OCI-LY3 (cell line): ENCODE data around the gene SLC25A2.

Experiments used
- H2AFZ ChIP-seq: fragments of 200-600, 300-600 bp; shearing (Covaris generic); 2 replicates; pipeline ENCODE4 v1.6.0; 2014; ENCODE audit warnings: antibody characterized with exemption, low read depth, low read length
- H3K27ac ChIP-seq: fragments of 200-600, 300-600 bp; sonication (generic); 2 replicates; pipeline ENCODE4 v1.5.1; 2014; ENCODE audit warnings: mild to moderate bottlenecking, low read length, moderate library complexity, mixed read lengths
- H3K27me3 ChIP-seq: fragments of 200-600, 300-600 bp; sonication (generic); 2 replicates; pipeline ENCODE4 v1.6.1; 2014; ENCODE audit warnings: low read depth, low read length, mixed read lengths
- H3K36me3 ChIP-seq: fragments of 200-600, 300-600 bp; sonication (generic); replicated peaks from 2 replicates; pipeline ENCODE3; 2014; ENCODE audit warnings: low read depth, low read length, mixed read lengths
- H3K4me1 ChIP-seq: fragments of 300-600, 200-600 bp; sonication (generic); 2 replicates; pipeline ENCODE4 v1.6.1; 2014; ENCODE audit warnings: low read length, mixed read lengths
- H3K4me2 ChIP-seq: fragments of 200-600, 300-600 bp; sonication (generic); 2 replicates; pipeline ENCODE4 v1.6.1; 2014; ENCODE audit warnings: low read length, mixed read lengths
- H3K4me3 ChIP-seq: fragments of 300-600, 200-600 bp; sonication (generic); 2 replicates; pipeline ENCODE4 v1.5.1; 2014; ENCODE audit warnings: antibody characterized with exemption, mild to moderate bottlenecking, low read length, moderate library complexity
- H3K79me2 ChIP-seq: fragments of 300-600, 200-600 bp; shearing (Covaris generic); 2 replicates; pipeline ENCODE4 v1.6.1; 2014; ENCODE audit warnings: mild to moderate bottlenecking, low read length, mixed read lengths
- H3K9ac ChIP-seq: fragments of 300-600, 200-600 bp; shearing (Covaris generic); 2 replicates; pipeline ENCODE4 v1.6.0; 2014; ENCODE audit warnings: mild to moderate bottlenecking, low read length, moderate library complexity
- H3K9me3 ChIP-seq: fragments of 200-600, 300-600 bp; shearing (Covaris generic); 2 replicates; pipeline ENCODE4 v1.6.1; 2014; ENCODE audit warnings: low read length, mixed read lengths; ENCODE audit not compliant: insufficient read depth
- H4K20me1 ChIP-seq: fragments of 200-600, 300-600 bp; sonication (generic); 2 replicates; pipeline ENCODE4 v1.6.1; 2016; ENCODE audit warnings: low read length, mixed read lengths; ENCODE audit not compliant: insufficient read depth
- CTCF ChIP-seq: fragments of 200-600, 300-600 bp; sonication (generic); IDR thresholded peaks from 2 replicates; pipeline ENCODE4 v1.5.1; 2014; ENCODE audit warnings: antibody characterized with exemption, low read length, low read depth
- EZH2phosphoT487 ChIP-seq: fragments of 200-600 bp; shearing (Covaris generic); IDR thresholded peaks from 2 replicates; pipeline ENCODE4 v1.6.1; 2018; ENCODE audit warnings: antibody characterized with exemption, mixed run types, low read depth

Gene SLC25A2

GRCh38 chr5:141345327-141345726 is 41.5 kb upstream of the SLC25A2 start:
- no peaks in the 10 kb centered on the region for H4K20me1 ChIP-seq
- H3K36me3 ChIP-seq = no peaks in the 10 kb centered on the region
- no peaks in the 10 kb centered on the region for H3K27me3 ChIP-seq
- H2AFZ ChIP-seq = no peak overlapping the region
- no peaks in the 10 kb centered on the region for H3K9me3 ChIP-seq
- H3K79me2 ChIP-seq = no peaks in the 10 kb centered on the region
- H3K4me3 ChIP-seq = no peak overlapping the region
- no peak overlapping the region for H3K27ac ChIP-seq
- no peaks in the 10 kb centered on the region for H3K4me1 ChIP-seq
- H3K9ac ChIP-seq = no peak overlapping the region
- no peak for TF ChIP-seq EZH2phosphoT487
- TF ChIP-seq CTCF = no peak
- H3K4me2 ChIP-seq = no peak overlapping the region

GRCh38 chr5:141343953-141344463 is 40.2 kb upstream of the SLC25A2 start:
- H3K4me3 ChIP-seq = no peak overlapping the region
- no peak overlapping the region for H3K4me2 ChIP-seq
- H3K4me1 ChIP-seq = no peaks in the 10 kb centered on the region
- H3K36me3 ChIP-seq = no peaks in the 10 kb centered on the region
- H4K20me1 ChIP-seq = no peaks in the 10 kb centered on the region
- H3K9me3 ChIP-seq = no peaks in the 10 kb centered on the region
- H2AFZ ChIP-seq = no peak overlapping the region
- no peak overlapping the region for H3K27ac ChIP-seq
- TF ChIP-seq CTCF = no peak
- TF ChIP-seq EZH2phosphoT487 = no peak
- no peaks in the 10 kb centered on the region for H3K79me2 ChIP-seq
- no peak overlapping the region for H3K9ac ChIP-seq
- no peaks in the 10 kb centered on the region for H3K27me3 ChIP-seq

- H2AFZ ChIP-seq = no peak within 1 kb of the TSS
- H3K9me3 ChIP-seq = no peaks in the 10 kb centered on the region
- no peak within 1 kb of the TSS for H3K4me3 ChIP-seq
Observed at GRCh38 chr5:141343242-141343952, 39.5 kb upstream of the SLC25A2 start, which contains the start of gene PCDHGA3. Gene PCDHGA3 (plus strand): TSS chr5:141343829. CDS start chr5:141344034, 205 bp downstream.

More at GRCh38 chr5:141343242-141343952, 39.5 kb upstream of the SLC25A2 start, which contains the start of gene PCDHGA3:
- Histone ChIP-seq H3K27me3 (no peaks in the 10 kb centered on the region), H4K20me1 (no peaks in the 10 kb centered on the region), H3K9ac (no peak within 1 kb of the TSS), H3K27ac (no peak within 1 kb of the TSS), H3K4me1 (no peaks in the 10 kb centered on the region), H3K79me2 (no peaks in the 10 kb centered on the region), H3K36me3 (no peaks in the 10 kb centered on the region), H3K4me2 (no peak within 1 kb of the TSS)
- TF ChIP-seq CTCF (no peak), EZH2phosphoT487 (no peak)
